Measurements from ENCODE around the gene ZNF639. TPM values are rescaled to one million over a fixed set of nuclear protein-coding genes. Genes with fewer than 3 reads are reported as not detected.

ZNF639 gene
- total RNA-seq, 2 donors from 2014 or later: 17.8 to 23.3 TPM

DNA sequence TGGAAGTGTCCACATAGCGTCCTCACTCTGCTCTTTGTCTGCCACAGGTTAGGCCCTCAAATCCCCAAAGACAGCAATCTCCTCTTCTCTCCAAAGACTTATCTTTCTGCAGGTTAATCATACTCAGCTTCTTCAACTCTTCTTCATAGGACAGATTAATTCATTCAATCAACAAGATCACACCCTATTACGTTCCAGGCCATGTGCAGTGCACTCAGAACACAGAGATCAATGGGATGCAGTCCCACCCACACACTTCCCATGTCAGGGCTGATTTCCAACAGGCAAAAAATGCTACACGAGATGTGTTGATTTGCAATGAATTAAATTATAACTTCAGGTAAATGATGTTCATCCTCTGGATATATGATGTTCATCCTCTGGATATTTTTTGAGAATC lies 33.5 kb upstream of the ZNF639 start:
- Histone ChIP-seq H3K27me3 (no peaks in the 10 kb centered on the region), H3K9me3 (no peaks in the 10 kb centered on the region), H3K27ac (no peak overlapping the region), H3K4me1 (no peaks in the 10 kb centered on the region), H3K4me3 (no peak overlapping the region), H3K36me3 (replicated peaks in 1 of 2; ENCODE audit: insufficient read depth in 1 of 2, low read depth in 2 of 2) (no peaks in the 10 kb centered on the region)
- TF ChIP-seq POLR2A (IDR thresholded peaks at IDR 0.05): no peak
- TF ChIP-seq CTCF (IDR thresholded peaks at IDR 0.05): no peak
- ATAC-seq: no peak
- intact Hi-C loops (cut with DNase I): no loop called here
- DNase-seq: no peak
- whole genome bisulfite sequencing, 2 donors: 55% methylated on average over 3 of the region's 3 CpGs

- H3K36me3 ChIP-seq (replicated peaks in 1 of 2; ENCODE audit: insufficient read depth in 1 of 2, low read depth in 2 of 2): no peaks in the 10 kb centered on the region
- H3K9me3 ChIP-seq: no peaks in the 10 kb centered on the region
- H3K4me1 ChIP-seq: no peaks in the 10 kb centered on the region
- intact Hi-C loops (cut with DNase I): no loop called here
- ATAC-seq (no peak), DNase-seq (no peak)
- WGBS, 2 donors: 61 to 63% methylated on average over 2 of the region's 2 CpGs
- TF ChIP-seq CTCF (IDR thresholded peaks at IDR 0.05): no peak
- TF ChIP-seq POLR2A (IDR thresholded peaks at IDR 0.05): no peak
- H3K4me3 ChIP-seq: no peak overlapping the region
- no peaks in the 10 kb centered on the region for H3K27me3 ChIP-seq
- H3K27ac ChIP-seq: no peak overlapping the region
Measured at GRCh38 chr3:179292450-179292849, 30.4 kb upstream of the ZNF639 start.

DNA sequence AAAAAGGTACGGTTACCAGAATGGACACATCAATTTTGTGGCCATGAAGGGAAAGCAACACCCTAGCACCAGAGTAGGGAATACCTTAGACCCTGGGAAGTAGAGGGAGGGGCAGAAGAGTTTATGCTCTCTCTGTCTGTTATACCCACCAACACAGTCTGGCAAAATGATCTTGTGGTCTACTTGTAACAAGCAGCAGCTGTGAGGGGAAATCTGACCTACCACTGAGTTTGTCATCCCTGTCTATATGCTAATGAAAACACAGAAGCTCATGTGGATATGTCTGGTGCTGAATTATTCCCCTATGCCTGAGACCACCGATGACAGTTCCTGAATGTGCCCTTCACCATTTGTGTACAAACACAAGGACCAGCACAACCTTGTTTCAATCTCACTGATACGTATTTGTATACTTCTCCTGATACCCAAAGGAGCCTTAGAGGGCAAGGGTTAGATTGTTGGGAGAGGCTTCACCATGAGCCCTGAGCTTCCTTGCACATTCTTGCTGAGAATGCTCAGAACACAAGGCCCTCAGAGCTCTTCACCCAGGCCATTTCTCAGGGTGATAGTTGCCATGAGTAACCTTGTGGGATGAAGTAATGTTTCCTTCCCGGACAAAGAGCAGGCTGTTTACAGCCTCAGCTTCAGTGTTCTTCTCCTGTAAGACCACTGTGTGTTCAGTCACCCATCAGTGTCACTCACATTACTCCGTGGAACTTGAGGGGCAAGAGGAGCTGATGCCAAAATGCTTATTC lies 24.7 kb upstream of the ZNF639 start:
- Histone ChIP-seq H3K27me3 (no peaks in the 10 kb centered on the region), H3K27ac (no peak overlapping the region), H3K4me3 (no peak overlapping the region), H3K9me3 (no peaks in the 10 kb centered on the region), H3K4me1 (no peaks in the 10 kb centered on the region), H3K36me3 (replicated peaks in 1 of 2; ENCODE audit: insufficient read depth in 1 of 2, low read depth in 2 of 2) (no peaks in the 10 kb centered on the region)
- ATAC-seq (no peak), DNase-seq (no peak)
- 50 to 51% methylated on average over 5 of the region's 5 CpGs for WGBS, 2 donors
- intact Hi-C loops (cut with DNase I): no loop called here
- no peak for TF ChIP-seq CTCF (IDR thresholded peaks at IDR 0.05)
- TF ChIP-seq POLR2A (IDR thresholded peaks at IDR 0.05): no peak

DNA sequence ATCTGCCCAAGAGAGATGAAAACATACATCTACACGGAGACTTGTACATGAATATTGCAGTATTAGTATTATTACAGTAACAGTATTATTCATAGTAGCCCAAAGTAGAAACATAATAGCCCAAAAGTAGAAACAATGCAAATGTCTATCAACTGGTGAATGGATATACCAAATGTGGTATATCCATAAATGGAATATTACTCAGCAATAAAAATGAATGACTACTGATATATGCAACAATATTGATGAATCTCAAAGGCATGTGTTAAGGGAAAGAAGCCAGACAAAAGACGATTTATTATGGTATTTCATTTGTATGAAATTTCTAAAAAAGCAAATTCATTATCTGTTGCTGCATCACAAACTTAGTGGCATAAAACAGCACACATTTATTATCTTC lies 23.5 kb upstream of the ZNF639 start:
- no peaks in the 10 kb centered on the region for H3K9me3 ChIP-seq
- H3K4me1 ChIP-seq: no peaks in the 10 kb centered on the region
- no peaks in the 10 kb centered on the region for H3K27me3 ChIP-seq
- H3K4me3 ChIP-seq: no peak overlapping the region
- WGBS, 2 donors: 62 to 67% methylated on average over 2 of the region's 2 CpGs
- TF ChIP-seq CTCF (IDR thresholded peaks at IDR 0.05) (no peak), POLR2A (IDR thresholded peaks at IDR 0.05) (no peak)
- DNase-seq (no peak), ATAC-seq (no peak)
- intact Hi-C loops (cut with DNase I): no loop called here
- no peak overlapping the region for H3K27ac ChIP-seq
- H3K36me3 ChIP-seq (replicated peaks in 1 of 2; ENCODE audit: insufficient read depth in 1 of 2, low read depth in 2 of 2): no peaks in the 10 kb centered on the region
